Keratinocyte (primary cell): ENCODE measurements around the gene TMEM125. TPM values are rescaled to one million over a fixed set of nuclear protein-coding genes. Genes with fewer than 3 reads are reported as not detected.

Source experiments
- DNase-seq: peaks from one replicate; pipeline ENCODE4 v3.0.0-alpha.2; 2011; ENCODE audit warnings: low read depth, missing footprints, low spot score
- FAIRE-seq: peaks from 2 replicates; lab custom pipeline; 2011; peaks lifted over from hg19 to GRCh38; lab: Jason Lieb, UNC
- H2AFZ ChIP-seq: 2 replicates; pipeline ENCODE4 v1.6.0; 2012; ENCODE audit warnings: low read length, control low read depth, inconsistent platforms; ENCODE audit not compliant: control insufficient read depth
- H3K27ac ChIP-seq: 2 replicates; pipeline ENCODE4 v1.5.1; 2011; ENCODE audit warnings: low read length; ENCODE audit not compliant: control insufficient read depth, insufficient read depth
- H3K27me3 ChIP-seq: 3 replicates; pipeline ENCODE4 v1.6.0; 2011; ENCODE audit warnings: low read length; ENCODE audit not compliant: control insufficient read depth, insufficient read depth; ENCODE audit errors: extremely low read depth
- H3K36me3 ChIP-seq, 2 experiments: 2 replicates in 1 of 2; 3 replicates in 1 of 2; pipeline ENCODE4 v1.5.1; 2011; ENCODE audit warnings: low read length in 2 of 2, mild to moderate bottlenecking in 1 of 2; ENCODE audit not compliant: control insufficient read depth in 2 of 2, insufficient read depth in 2 of 2; ENCODE audit errors: extremely low read depth in 1 of 2
- H3K4me1 ChIP-seq: 3 replicates; pipeline ENCODE4 v1.5.1; 2011; ENCODE audit warnings: low read length; ENCODE audit not compliant: control insufficient read depth, insufficient read depth; ENCODE audit errors: extremely low read depth
- H3K4me2 ChIP-seq: 3 replicates; pipeline ENCODE4 v1.6.0; 2011; ENCODE audit warnings: low read depth, low read length; ENCODE audit not compliant: control insufficient read depth, insufficient read depth; ENCODE audit errors: extremely low read depth
- H3K4me3 ChIP-seq, 3 experiments: fragments of 200-600 bp in 1 of 3; sonication (generic) in 1 of 3; 2 replicates in 2 of 3; 3 replicates in 1 of 3; pipeline ENCODE4 v1.5.1; 2011 to 2016; ENCODE audit warnings: low read length in 3 of 3, mild to moderate bottlenecking in 3 of 3, control low read depth in 2 of 3, inconsistent platforms in 1 of 3, low read depth in 1 of 3, mixed read lengths in 1 of 3, mixed run types in 1 of 3, moderate library complexity in 1 of 3; ENCODE audit not compliant: control insufficient read depth in 2 of 3, insufficient read depth in 2 of 3; ENCODE audit errors: extremely low read depth in 1 of 3
- H3K79me2 ChIP-seq: 2 replicates; pipeline ENCODE4 v1.6.0; 2012; ENCODE audit warnings: low read length; ENCODE audit not compliant: control insufficient read depth, insufficient read depth
- H3K9ac ChIP-seq: 3 replicates; pipeline ENCODE4 v1.6.0; 2011; ENCODE audit warnings: low read length; ENCODE audit not compliant: control insufficient read depth, insufficient read depth; ENCODE audit errors: extremely low read depth
- H3K9me1 ChIP-seq: 3 replicates; pipeline ENCODE4 v1.6.0; 2011; ENCODE audit warnings: low read length; ENCODE audit not compliant: control insufficient read depth, insufficient read depth; ENCODE audit errors: extremely low read depth
- H3K9me3 ChIP-seq: 2 replicates; pipeline ENCODE4 v1.5.1; 2012; ENCODE audit warnings: low read depth, low read length; ENCODE audit not compliant: control insufficient read depth
- H4K20me1 ChIP-seq: 3 replicates; pipeline ENCODE4 v1.6.0; 2011; ENCODE audit warnings: low read length; ENCODE audit not compliant: control insufficient read depth, insufficient read depth; ENCODE audit errors: extremely low read depth
- EZH2 ChIP-seq: IDR thresholded peaks from one replicate; pipeline ENCODE4 v1.6.1; 2012; ENCODE audit warnings: inconsistent platforms, mild to moderate bottlenecking, low read length, moderate library complexity
- dilution Hi-C: fragments of 300-500 bp; cut with MboI; formaldehyde crosslinking; loops from one replicate; pipeline ENCODE4 v1.7.0; 2020; ENCODE audit warnings: low sequenced_read_pairs; ENCODE audit not compliant: extremely low pct_ligation_motif_present
- polyA plus RNA-seq, 5 experiments: library from polyadenylated mRNA; depleted of rRNA in 3 of 5; stranded (reverse) in 3 of 5; stranded (forward) in 1 of 5; unstranded in 1 of 5; fragments of >200 nt; gene quantifications; 1 replicate in 1 of 5; 2 replicates in 3 of 5; 3 replicates in 1 of 5; pipeline versions ENCODE4 v1.2.1 to v1.2.3, GENCODE V29; 2011 to 2012; ENCODE audit warnings: missing spikeins in 2 of 5, low read depth in 1 of 5, low replicate concordance in 1 of 5
- TF ChIP-seq, protein P1 (sequence below), 3 experiments: IDR thresholded peaks in 1 of 3; conservative IDR thresholded peaks in 1 of 3; optimal IDR thresholded peaks in 1 of 3; 2 replicates in 2 of 3; 3 replicates in 1 of 3; pipeline versions ENCODE3 to v1.5.1; 2011; ENCODE audit warnings: low read length in 3 of 3, mild to moderate bottlenecking in 3 of 3, moderate library complexity in 2 of 3, control low read depth in 1 of 3, inconsistent platforms in 1 of 3; ENCODE audit not compliant: insufficient read depth in 2 of 3; ENCODE audit errors: extremely low read depth in 1 of 3

TMEM125 gene
- polyA plus RNA-seq, 1 donor (not counting 4 experiments of a cell fraction or from before 2014, with no cell fraction given), result 0.92 TPM

- Histone ChIP-seq H3K4me1 (peaks cover 15% of the 10 kb centered on the region), H3K36me3 (no peaks in the 10 kb centered on the region), H3K4me2 (no peak overlapping the region), H4K20me1 (no peaks in the 10 kb centered on the region), H3K9me3 (no peaks in the 10 kb centered on the region), H3K27me3 (no peaks in the 10 kb centered on the region), H3K9ac (no peak overlapping the region), H3K4me3 (no peak overlapping the region), H3K79me2 (no peaks in the 10 kb centered on the region), H2AFZ (no peak overlapping the region), H3K9me1 (no peaks in the 10 kb centered on the region), H3K27ac (no peak overlapping the region)
- dilution Hi-C loops, result no loop called here
- FAIRE-seq (no peak), DNase-seq (no peak)
- TF ChIP-seq EZH2, result no peak
- TF ChIP-seq, protein P1, sequence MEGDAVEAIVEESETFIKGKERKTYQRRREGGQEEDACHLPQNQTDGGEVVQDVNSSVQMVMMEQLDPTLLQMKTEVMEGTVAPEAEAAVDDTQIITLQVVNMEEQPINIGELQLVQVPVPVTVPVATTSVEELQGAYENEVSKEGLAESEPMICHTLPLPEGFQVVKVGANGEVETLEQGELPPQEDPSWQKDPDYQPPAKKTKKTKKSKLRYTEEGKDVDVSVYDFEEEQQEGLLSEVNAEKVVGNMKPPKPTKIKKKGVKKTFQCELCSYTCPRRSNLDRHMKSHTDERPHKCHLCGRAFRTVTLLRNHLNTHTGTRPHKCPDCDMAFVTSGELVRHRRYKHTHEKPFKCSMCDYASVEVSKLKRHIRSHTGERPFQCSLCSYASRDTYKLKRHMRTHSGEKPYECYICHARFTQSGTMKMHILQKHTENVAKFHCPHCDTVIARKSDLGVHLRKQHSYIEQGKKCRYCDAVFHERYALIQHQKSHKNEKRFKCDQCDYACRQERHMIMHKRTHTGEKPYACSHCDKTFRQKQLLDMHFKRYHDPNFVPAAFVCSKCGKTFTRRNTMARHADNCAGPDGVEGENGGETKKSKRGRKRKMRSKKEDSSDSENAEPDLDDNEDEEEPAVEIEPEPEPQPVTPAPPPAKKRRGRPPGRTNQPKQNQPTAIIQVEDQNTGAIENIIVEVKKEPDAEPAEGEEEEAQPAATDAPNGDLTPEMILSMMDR (optimal IDR thresholded peaks at IDR 0.05 in 1 of 3, IDR thresholded peaks at IDR 0.05 in 1 of 3, conservative IDR thresholded peaks at IDR 0.05 in 1 of 3; ENCODE audit: extremely low read depth in 1 of 3, insufficient read depth in 2 of 3, low read length in 3 of 3), result no peak
Measured at GRCh38 chr1:43275826-43276620, 6.2 kb downstream of the TMEM125 start.

DNA sequence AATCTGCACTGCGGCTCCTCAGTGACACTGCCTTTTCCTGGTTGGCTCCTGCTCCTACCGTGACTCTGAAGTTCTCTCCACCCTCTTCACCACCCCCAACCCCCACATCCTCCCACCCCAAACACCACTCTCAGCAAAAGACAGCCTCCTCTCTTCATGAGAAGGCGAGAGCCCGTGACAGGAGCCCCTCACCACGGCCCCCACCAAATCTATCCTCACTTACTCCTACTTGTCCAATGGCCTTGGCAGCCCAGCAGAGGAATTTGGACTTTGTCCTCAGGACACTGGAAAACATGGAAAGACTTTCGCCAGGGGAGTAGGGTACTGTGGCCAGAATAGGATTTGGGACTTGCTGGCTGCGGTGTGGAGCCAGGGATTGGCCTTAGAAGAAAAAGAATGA is 6.9 kb downstream of the TMEM125 start:
- Histone ChIP-seq H3K79me2 (no peaks in the 10 kb centered on the region), H3K4me2 (no peak overlapping the region), H2AFZ (no peak overlapping the region), H3K9me1 (no peaks in the 10 kb centered on the region), H3K4me1 (peaks cover 11% of the 10 kb centered on the region), H3K36me3 (no peaks in the 10 kb centered on the region), H3K27ac (no peak overlapping the region), H3K4me3 (no peak overlapping the region), H4K20me1 (no peaks in the 10 kb centered on the region), H3K9ac (no peak overlapping the region), H3K27me3 (no peaks in the 10 kb centered on the region), H3K9me3 (no peaks in the 10 kb centered on the region)
- dilution Hi-C loops, result no loop called here
- DNase-seq (no peak), FAIRE-seq (no peak)
- TF ChIP-seq, protein P1 (optimal IDR thresholded peaks at IDR 0.05 in 1 of 3, IDR thresholded peaks at IDR 0.05 in 1 of 3, conservative IDR thresholded peaks at IDR 0.05 in 1 of 3; ENCODE audit: extremely low read depth in 1 of 3, insufficient read depth in 2 of 3, low read length in 3 of 3), result no peak
- TF ChIP-seq EZH2, result no peak
